Tibial nerve (tissue), 4 donors: ENCODE measurements around the gene CELF3.
A peak's percentile ranks its signal among the peaks of the same experiment; 100 is the strongest.

Experiments
- CTCF ChIP-seq, 5 experiments: fragments of 200-600 bp in 3 of 5; fragments of 450-650 bp in 2 of 5; sonication (generic) in 3 of 5; IDR thresholded peaks; one replicate each; pipeline ENCODE4 v1.5.1; 2016 to 2019; ENCODE audit warnings: antibody characterized with exemption in 5 of 5, mild to moderate bottlenecking in 3 of 5, moderate library complexity in 2 of 5
- EP300 ChIP-seq, 2 donors: sonication (generic); formaldehyde crosslinking; IDR thresholded peaks; one replicate each; pipeline ENCODE4 v1.6.1; 2017; ENCODE audit warnings: antibody characterized with exemption in 2 of 2, mild to moderate bottlenecking in 1 of 2
- POLR2A ChIP-seq, 2 donors: fragments of 450-650 bp; IDR thresholded peaks; one replicate each; pipeline ENCODE4 v1.6.1; 2017; ENCODE audit warnings: antibody characterized with exemption in 2 of 2, mild to moderate bottlenecking in 2 of 2, moderate library complexity in 2 of 2

GRCh38 chr1:151693057-151693651 lies 23.4 kb downstream of the CELF3 start:
- peak in 4 of 5 experiments; percentile 17 to 23 (median 18) for TF ChIP-seq CTCF (IDR thresholded peaks at IDR 0.05)
- no peak for TF ChIP-seq POLR2A (IDR thresholded peaks at IDR 0.05)
- no peak for TF ChIP-seq EP300 (IDR thresholded peaks at IDR 0.05)
